Glomerular visceral epithelial cell (primary cell): ENCODE measurements around the gene LRRK1.

Experiments used
- DNase-seq: peaks from one replicate; pipeline ENCODE4 v3.0.0-alpha.2; 2016; ENCODE audit errors: extremely low spot score

The LRRK1 gene

DNA sequence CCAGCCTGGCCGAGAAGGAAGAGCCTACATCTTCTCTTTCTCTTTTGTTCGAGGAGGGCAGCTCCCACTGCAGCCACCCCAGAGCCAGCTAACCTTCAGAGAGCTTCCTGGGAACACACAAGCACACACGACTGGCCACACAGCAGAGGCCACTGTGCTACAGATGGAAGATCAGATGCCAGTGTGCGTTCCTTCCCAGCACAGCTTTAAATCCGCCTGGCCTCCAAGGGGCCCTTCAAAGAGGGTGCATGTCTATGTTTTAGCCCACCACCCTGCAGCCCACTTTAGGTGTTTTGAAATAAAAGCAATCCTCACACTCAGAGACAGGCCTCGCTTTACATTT is 27.2 kb upstream of the LRRK1 start:
- DNase-seq = no peak

DNA sequence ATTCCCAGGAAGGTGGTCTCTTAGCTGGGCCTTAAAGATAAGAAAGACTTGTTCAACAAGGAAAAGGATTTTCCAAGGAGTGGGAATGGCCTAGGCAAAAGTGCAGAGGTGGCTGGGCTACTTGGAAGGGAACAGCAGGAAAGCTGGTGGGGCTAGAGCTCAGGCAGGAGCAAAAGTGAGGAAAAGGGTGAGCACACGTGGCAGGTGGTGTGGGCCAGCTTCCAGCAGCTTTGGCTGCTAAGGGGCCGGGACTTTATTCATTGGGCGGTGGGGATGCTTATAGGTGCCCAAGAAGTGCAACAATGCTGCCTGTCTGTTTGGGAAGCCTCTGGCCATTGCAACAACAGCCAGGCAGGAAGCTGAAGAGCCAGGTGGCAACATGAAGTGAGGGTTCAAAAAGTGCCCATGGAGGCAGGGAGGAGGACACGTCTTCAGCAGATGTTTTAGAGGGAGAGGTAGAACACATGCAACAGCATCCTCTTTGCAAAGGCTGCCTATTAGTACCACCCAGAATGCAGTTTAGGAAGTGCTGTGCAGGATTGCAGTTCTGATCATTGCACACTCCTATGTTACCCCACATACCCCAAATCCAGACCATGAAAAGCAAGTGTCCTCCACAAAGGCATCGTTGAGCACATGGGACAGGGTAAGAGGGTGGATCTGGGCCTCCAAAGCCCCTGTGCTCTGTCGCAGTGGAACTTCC is 25.7 kb upstream of the LRRK1 start:
- DNase-seq = no peak

DNA sequence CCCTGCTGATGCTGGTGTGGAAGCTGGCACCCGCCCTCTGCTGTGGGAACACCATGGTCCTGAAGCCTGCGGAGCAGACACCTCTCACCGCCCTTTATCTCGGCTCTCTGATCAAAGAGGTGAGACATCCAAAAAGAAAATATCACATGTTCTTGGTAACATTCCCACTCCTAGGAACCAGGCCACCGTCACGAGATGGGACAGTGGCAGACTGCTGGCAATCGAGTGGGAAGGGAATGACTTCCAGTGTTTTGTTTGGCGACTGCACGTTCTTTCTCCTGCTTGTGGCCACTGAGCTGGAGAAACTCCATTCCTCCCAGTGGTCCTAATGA is 25.2 kb upstream of the LRRK1 start:
- DNase-seq = no peak

DNA sequence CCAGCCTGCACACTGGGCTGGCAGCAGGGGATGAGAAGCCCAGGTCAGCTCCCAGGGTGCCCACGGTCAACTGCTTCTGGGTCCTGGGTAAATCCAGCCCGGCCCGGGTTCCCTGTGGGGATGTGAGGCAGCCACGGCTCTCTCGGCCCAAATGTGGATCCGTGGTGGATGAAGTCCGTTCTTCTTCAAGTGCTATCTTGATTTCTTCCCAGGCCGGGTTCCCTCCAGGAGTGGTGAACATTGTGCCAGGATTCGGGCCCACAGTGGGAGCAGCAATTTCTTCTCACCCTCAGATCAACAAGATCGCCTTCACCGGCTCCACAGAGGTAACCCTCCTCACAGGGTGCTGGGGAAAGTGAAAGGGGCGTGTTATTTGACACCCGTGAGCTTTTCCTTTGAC is 23.4 kb upstream of the LRRK1 start:
- DNase-seq = no peak

DNA sequence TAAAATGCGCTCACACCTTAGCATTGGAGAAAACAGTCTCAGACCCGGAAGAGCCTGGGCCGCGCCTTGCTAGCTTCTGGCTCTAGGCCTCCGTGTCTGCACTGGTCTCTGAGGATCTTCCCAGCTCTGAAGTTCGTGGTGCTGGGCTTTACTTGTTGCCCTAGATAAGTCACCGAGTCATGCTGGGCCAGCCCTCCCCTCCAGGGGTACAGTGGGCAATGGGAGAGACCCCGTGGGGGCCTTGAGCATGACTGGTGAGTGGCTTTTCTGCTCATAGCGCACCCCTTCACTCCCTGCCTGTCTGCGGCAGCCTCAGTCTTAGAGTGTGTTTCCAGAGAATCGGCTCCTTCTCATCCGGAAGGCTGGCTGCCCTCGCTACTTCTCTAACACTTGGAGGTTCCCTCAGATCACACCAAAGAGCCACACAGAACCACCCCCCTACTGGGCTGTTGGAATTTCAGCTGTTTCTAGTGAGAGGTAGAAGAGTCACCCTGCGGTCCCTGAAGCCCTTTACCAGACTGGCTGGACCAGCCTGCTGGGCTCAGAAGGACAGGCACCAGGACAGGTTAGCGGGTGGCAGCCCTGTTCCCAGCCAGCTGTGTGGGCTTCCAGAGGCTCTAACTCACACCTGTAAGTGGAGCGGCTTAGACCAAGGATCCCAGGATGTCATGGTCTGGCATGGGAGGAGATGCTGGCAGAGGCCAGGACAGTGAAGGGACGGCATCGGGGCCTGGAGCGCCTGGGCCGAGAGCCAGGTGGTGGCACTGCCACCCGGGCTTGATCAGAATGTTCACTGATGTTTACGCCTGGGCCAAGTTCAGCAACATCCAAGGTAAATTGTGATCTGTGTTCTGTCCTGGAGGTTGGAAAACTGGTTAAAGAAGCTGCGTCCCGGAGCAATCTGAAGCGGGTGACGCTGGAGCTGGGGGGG is 21.7 kb upstream of the LRRK1 start:
- no peak for DNase-seq

DNA sequence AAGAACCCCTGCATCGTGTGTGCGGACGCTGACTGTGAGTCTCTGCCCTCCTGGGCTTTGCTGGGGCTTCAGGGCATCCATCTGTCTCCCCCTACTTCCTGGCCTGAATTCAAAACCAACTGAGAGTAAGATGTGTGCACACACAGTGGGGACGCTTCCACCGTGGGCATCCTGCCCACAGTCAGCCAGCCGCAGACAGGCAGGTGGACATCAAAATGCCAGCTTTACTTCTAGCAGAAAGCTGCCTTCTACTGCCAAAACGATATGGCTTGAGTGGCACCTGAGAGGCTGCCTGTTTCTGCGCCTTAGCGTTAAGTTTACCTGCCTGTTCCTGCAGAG is 21.0 kb upstream of the LRRK1 start:
- no peak for DNase-seq

DNA sequence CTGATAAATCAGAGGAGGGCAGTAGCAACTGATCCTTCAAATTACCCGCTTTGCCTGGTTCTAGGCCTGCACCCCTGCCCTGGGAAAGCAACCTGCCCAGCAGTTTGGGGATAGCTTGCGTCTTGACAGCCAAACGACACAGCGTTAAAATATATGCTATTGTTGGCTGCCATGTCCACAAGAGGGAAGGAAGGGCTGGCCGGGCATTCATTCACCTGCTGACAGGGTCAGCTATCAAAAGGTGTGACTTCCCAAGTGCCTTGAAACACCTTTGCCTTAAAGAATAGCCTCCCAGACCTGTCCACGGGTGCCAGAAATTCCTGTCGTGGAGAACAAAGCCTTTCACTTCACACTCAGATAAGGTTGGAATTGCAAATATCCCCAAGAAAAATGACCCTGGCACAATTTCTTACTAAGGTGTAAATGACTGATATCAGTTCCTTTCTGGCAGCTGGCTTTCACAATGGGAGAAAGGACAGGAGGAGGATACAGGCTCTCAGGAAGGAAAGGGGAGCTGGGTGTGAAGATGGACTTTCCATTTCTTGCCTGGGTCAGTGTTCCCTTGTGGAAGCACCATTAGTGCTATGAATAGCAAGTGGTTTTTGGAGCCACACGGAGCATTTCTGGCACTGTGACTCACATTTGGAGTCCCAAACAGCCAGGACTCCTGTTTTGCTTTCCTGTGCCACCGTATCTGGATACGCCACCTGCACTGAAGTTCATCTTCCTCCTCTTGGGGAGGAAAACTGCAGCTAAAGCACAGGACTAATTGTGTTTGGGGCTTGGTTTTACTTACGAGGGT is 20.3 kb upstream of the LRRK1 start:
- DNase-seq = no peak

DNA sequence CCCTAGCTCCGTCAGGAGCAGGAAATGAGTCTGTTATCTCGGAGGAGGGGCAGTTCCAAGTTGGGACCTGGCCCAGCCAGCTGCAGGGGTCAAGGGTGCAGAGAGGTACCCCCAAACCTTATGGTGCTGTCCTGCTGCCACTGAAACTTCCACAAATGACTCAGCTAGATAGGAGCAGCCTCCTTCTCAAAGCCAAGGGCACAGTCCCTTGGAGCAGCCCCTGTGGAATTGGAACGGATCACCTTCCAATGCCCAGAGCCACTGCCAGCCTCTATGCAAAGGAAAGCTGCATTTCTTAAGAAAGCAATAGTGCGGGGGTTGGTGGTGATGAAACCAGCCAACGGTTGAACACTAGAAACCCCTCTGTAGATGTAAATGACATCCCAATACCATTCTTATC is 19.6 kb upstream of the LRRK1 start:
- DNase-seq = no peak

DNA sequence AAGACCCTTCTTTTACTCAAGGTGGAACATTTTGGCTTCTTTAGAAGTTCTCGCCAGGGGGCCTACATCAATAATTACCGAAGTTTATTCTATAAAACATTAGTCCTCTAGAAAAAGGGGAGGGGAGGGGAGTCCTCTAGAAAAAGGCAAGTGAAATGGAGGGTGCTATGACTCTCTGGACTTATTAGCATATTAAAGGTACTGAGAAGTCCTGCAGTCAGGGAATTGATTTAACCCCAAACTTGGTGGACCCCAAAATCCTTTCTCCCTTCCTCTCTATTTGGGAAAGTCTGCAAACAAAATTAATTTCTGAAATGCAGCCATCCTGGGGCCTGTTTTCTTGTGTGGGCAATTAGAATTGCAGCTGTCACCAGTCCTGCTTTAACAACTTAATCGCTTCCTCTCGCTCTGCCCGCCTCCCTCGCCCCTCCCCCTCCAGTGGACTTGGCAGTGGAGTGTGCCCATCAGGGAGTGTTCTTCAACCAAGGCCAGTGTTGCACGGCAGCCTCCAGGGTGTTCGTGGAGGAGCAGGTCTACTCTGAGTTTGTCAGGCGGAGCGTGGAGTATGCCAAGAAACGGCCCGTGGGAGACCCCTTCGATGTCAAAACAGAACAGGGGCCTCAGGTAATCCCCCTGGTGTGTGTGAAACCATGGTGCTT is 18.9 kb upstream of the LRRK1 start:
- no peak for DNase-seq

DNA sequence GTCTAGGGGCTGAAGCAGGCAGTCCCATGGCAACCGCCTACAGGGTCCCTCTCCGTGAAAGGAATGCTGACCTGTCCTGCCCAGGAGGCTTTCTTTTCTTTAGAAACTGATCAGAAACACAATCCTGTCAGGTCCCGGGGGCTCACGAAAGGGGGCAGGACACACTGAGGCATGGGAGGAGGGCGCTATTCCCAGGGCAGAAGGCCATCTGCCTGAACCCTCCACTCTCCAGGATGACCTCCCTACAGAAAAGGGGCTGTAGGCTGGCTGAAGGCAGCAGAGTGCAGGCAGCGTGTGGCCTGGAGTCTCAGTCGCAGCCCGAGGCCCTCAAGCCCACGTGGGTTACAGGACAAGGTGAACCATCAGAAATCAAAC is 18.4 kb upstream of the LRRK1 start:
- no peak for DNase-seq

DNA sequence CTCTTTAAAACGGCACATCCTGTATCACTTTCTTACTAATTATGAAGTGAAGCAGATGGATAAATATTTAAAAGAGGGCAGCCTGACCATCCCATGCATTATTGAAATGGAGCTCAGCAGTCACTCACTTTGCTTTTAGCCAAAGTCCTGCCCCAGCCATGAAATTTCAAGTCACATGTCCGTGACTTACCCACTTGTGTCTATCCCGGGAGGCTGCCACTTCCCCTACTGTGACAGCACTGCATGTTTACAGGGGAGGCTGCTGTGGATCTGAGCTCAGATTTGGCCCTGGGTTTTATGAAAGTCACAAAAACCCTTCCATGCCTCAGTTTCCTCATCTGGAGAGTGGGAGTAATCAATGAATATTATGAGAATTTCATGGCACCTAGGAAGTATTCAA is 17.9 kb upstream of the LRRK1 start:
- no peak for DNase-seq

DNA sequence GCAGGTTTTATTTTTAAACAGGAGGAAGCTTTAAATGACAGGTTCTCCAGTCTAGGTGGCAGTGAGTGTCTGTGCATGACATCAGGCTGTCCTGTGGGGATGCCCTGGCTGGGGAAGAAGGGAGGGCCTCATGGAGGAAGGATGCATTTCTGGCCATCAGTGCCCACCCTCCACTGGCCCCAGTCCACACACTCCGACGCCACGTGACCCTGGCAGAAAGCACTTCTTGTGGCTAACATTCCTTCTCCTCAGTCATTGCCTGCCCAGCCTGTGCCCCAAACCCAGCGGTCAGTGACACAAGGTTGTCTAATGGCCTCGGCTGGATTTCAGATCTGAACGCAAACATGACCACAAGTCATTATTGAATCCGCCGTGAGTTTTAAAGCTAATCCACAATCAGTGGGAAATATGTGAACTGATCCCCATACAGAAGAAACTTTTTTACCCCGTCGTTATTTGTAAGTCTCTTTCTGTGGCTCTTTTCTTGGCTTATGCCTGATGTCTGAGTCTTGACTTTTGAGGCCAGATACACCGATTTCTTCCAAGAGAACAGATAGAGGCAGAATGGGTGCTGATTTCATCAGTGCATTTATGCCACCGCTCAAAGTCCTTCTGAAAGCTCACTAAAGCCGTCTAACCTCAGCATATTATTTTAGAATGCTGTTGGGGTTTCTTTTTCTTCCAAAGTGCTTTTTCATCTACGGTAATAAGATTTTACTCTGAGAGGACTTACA is 17.3 kb upstream of the LRRK1 start:
- no peak for DNase-seq

DNA sequence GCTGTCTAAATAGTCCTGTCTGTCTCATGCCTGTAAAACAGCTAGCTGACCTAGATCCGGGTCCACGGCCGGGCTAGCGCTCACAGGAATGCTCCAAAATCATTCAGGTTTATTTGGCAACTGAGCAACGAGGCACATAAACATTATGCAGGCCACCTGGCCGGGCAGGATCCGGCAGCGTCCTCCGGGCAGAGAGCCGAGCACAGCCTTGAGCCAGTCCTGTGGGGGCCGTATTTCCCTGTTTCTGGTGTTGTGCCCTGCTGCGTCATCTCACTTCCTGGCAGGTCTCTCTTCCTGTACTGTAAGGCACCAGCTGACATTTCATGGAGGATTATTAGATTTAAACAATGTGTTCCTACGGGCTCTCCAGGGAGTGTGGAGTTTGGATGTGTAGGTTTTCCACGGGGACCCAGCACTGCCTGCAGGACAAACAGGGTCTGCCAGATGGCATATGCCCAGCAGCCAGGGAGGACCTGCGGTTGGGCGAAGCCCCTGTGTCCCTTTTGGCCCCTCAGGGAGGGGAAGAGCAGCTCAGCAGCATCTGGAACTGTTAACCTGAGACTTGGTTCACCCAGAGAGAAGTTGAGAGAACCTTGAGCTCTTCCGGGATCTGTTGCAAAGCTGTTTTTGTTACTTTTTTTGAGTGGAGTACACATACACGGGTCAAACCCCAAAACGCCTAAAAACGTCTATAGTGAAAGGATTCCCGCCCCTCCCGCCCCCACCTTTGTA is 16.6 kb upstream of the LRRK1 start:
- DNase-seq = no peak

DNA sequence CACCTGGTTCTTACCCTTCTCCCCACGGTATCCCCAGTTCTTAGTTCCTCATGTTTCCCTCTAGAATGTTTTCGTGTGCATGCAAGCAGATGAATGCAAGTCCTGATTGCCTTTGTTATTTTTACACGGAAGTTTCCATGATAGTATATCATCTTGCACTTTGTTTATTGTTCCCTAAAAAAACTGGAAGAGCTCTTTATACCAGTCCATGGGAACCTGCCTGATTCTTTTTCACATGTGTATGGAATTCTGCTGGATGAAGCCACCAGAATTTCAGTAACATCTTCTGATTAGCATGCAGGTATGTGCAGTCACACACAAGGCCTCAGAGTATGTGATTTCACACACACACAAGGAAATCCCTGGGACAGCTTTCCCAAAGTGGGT is 16.0 kb upstream of the LRRK1 start:
- DNase-seq = no peak

DNA sequence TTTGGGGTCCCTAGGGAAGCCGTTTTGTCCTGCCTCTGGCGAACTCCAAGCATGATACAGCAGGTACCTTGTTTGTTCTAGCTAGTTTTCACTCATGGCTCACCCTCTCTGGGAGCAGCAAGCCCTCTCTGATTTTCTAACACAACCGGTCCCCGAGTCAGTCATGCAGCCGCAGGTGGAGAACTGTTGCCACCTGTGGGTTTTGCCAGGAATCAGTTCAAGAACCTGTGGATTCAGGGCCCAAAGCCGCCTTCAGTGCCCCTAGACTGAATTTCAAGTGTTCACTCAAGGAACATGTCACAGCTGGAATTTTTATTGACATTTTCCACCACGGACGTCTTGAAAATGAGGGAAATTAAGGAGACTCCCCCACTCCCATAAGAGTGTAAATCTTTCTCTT is 13.3 kb upstream of the LRRK1 start:
- DNase-seq = no peak

DNA sequence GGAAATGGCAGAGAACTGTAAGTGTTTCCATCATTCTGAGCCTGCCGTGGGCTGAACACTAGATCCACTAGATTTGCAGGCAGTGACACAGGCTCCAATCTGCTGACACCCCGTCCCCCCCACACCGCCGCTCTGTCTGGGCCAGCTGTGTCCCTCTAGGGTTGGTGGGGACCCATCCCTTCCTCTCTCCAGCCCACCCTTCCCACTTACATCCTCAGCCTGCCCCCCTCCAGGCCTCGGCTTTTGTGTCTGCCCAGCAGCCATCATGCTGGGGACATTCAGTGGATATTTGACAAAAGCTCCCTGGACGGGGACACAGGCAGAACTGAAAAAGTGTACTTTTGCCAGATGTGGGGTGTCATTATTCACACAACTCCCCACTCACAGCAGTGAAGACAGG is 10.7 kb upstream of the LRRK1 start:
- DNase-seq = no peak

DNA sequence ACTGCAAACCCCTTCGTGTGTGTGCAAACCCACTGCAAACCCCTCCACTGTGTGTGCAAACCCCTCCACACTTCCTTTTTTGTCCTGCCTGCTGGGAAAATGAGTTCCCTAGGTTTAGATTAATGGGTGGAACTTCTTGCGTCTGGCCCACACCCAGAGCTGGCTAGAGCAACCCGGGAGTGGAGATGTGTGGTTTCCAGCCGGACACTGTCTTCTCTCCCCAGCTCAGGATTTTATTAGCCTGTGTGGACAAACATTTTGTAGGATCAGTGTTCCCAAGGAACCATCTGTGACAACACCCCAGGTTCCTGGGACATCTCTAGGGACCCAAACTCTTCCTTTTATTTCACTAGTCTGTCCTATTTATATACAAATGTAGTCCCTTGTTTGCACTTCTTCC is 9.6 kb upstream of the LRRK1 start:
- no peak for DNase-seq

DNA sequence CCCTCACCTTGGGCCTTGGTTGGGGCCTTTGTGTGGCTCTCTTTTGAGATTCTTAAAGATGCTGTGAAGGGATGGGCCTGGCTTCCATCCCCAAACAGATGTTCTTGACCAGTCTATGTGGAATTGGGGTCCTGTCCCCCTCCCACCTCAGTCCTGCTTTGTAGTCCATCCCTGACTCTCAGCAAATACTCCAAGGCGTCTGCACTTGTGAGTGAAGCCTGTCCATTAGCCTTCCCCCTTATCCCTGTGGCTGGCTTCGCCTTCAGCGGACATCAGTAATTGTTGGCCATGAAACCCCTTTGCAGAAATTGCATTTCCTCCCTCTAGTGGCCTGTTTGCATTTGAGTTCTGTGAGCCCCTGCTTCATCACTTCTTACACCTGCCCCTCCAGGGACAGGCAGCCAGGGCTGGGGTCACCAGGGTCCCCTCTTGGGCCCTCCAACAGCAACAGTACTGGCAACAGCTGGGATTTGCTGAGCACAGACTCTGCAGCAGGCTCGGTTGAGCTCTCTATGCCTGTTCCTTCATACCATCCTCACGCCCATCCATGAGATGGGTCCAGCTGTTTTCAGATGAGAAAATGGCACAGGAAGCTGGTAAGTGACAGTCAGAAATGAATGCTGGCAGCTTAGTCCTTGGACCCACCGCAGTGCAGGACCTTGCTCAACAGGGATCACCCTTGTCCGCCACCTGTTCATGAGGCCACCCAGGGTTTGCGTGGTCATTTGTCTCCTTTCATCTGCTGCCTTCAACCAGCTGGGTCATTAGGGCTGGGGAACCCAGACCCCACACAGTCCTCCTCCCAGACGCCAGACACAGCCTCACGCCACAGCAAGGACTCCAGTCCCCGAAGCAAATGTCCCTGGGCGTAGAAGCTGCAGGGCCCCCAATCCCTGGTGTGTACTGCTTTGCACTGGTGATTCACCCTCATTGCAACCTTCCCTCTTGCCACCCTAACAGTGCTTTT is 8.9 kb upstream of the LRRK1 start:
- DNase-seq = no peak

DNA sequence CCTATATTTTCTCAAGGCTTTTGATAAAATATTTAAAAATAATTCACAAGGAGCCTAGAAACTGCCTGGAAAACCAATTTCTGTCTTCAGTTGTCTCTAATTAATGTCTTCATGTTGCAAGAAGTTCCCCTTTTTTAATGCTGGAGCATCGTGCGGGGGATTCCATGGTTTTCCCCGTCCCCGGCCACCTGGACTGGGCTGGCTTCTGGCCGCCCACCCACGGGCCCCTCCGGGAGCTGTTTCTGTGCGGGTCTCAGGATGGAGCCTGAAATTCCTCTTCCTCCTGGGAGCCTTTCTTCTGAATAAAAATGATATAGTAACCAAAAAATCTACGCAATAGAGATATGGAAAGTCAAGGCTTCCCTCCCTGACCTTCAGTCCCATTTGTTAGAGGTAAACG is 8.1 kb upstream of the LRRK1 start:
- no peak for DNase-seq

DNA sequence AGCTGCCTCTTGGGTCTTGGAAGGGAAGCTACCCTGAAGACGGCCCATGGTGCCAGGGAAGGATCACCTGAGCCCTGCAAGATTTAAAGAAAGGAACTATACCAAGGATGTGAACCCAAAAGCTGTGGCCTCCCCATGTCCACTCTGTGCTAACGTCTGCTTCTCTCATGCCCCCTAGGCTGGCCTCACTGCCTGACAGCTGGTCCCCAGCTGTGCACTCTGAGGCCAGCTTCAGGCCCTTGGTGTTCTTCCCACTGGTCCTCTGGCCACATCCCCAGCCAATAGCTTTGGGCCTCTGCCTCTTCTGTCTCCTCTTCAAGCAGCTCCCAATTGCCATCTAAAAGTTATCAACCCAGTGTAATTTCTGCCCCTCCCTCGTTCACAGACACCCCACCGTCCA is 5.2 kb upstream of the LRRK1 start:
- DNase-seq = no peak
